Measurements from ENCODE around the gene EMC6.

- TF ChIP-seq CTCF (IDR thresholded peaks at IDR 0.05), result no peak
- no peak for TF ChIP-seq POLR2A (IDR thresholded peaks at IDR 0.05)
Measured at GRCh38 chr17:3672571-3672970, 4.0 kb downstream of the EMC6 start.
